Activated naive CD4-positive, alpha-beta T cell treated with anti-CD3 and anti-CD28 coated beads, Interleukin-2, amount 10 ng/mL, durations not matched to agents 7 days and 5 days (primary cell): ENCODE results near the gene ZNF784.

Experiments used
- CTCF ChIA-PET: fragments of 350-600 bp; sonication (Branson Sonifier 250); formaldehyde crosslinking; loops from one replicate; lab custom pipeline; 2021; ENCODE audit warnings: antibody characterized with exemption; lab: Charles Lee
- DNase-seq: peaks from one replicate; pipeline ENCODE4 v3.0.0-alpha.2; 2020
- H3K27ac Mint-ChIP-seq: one replicate; pipeline ENCODE4 v1.8.0; 2021; ENCODE audit warnings: mild to moderate bottlenecking, moderate library complexity, mixed read lengths
- H3K27me3 Mint-ChIP-seq: one replicate; pipeline ENCODE4 v1.8.0; 2021; ENCODE audit warnings: mild to moderate bottlenecking, mixed read lengths
- H3K36me3 Mint-ChIP-seq: one replicate; pipeline ENCODE4 v1.8.0; 2021; ENCODE audit warnings: mixed read lengths
- H3K4me1 Mint-ChIP-seq: one replicate; pipeline ENCODE4 v1.8.0; 2021; ENCODE audit warnings: mixed read lengths
- H3K4me3 Mint-ChIP-seq: one replicate; pipeline ENCODE4 v1.8.0; 2021; ENCODE audit warnings: mild to moderate bottlenecking, moderate library complexity, mixed read lengths
- H3K9me3 Mint-ChIP-seq: one replicate; pipeline ENCODE4 v1.8.0; 2021; ENCODE audit warnings: mixed read lengths

Gene ZNF784

DNA sequence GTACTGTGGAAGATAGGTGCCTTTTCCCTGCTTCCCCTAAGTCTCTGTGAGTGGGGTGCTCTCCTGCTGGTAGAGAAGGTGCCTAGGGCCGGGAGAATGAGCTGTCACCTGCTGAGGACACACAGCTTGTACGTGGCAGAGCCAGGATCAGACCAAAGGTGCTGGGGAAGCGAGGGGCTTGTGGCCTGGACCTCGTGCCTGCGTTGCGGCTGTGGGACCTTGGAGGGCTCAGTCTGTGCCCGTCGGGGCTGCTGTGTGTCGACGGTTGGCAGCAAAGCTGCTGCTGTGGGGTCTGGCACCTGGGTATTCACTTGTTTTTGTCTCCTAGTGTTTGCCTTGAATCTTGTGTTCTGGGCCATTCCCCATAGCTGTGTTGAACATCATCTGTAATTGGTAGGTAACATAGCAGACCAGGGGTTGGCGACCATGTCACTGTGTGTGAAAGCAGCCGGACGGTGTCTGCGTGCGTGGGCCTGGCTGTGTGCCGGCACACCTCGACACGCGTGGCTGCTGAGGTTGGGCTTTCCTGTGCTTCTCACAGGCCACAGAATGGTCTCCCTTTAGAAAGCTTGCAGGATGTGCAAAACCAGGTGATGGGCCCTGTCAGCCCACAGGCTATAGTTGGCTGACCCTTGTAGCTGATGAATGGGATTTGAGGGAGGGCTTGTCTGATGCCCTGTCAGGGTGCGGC, 39.6 kb upstream of the ZNF784 start:
- CTCF ChIA-PET, result interaction anchor here (1.3 kb wide), 1 partner anchor 12 kb away, joined by 3 read pairs; no protein-coding TSS in a partner anchor
- Mint-ChIP-seq H3K9me3 (no peaks in the 10 kb centered on the region), H3K4me1 (peaks cover 12% of the 10 kb centered on the region), H3K27ac (no peak overlapping the region), H3K27me3 (no peaks in the 10 kb centered on the region), H3K36me3 (peaks cover 61% of the 10 kb centered on the region), H3K4me3 (no peak overlapping the region)
- DNase-seq, result no peak

- CTCF ChIA-PET, result no interaction called here
- Mint-ChIP-seq H3K27me3 (no peaks in the 10 kb centered on the region), H3K36me3 (peaks cover 55% of the 10 kb centered on the region), H3K4me3 (no peak overlapping the region), H3K4me1 (peaks cover 30% of the 10 kb centered on the region), H3K27ac (no peak overlapping the region), H3K9me3 (no peaks in the 10 kb centered on the region)
- DNase-seq, result no peak
Observed at GRCh38 chr19:55661826-55662225, 37.5 kb upstream of the ZNF784 start.

- CTCF ChIA-PET, result no interaction called here
- Mint-ChIP-seq H3K36me3 (peaks cover 56% of the 10 kb centered on the region), H3K27me3 (no peaks in the 10 kb centered on the region), H3K4me1 (peaks cover 38% of the 10 kb centered on the region), H3K9me3 (no peaks in the 10 kb centered on the region), H3K27ac (no peak overlapping the region), H3K4me3 (no peak overlapping the region)
- DNase-seq, result no peak
Observed at GRCh38 chr19:55660991-55661390, 36.6 kb upstream of the ZNF784 start.

- H3K9me3 Mint-ChIP-seq, result no peaks in the 10 kb centered on the region
- H3K36me3 Mint-ChIP-seq, result peaks cover 57% of the 10 kb centered on the region
- no peak overlapping the region for H3K4me3 Mint-ChIP-seq
- no peak overlapping the region for H3K27ac Mint-ChIP-seq
- DNase-seq, result no peak
- peaks cover 42% of the 10 kb centered on the region for H3K4me1 Mint-ChIP-seq
- H3K27me3 Mint-ChIP-seq, result no peaks in the 10 kb centered on the region
- CTCF ChIA-PET, result interaction anchor here (1.0 kb wide), 1 partner anchor 11 kb away, joined by 3 read pairs; no protein-coding TSS in a partner anchor
Observed at GRCh38 chr19:55660404-55660803, 36.0 kb upstream of the ZNF784 start.

DNA sequence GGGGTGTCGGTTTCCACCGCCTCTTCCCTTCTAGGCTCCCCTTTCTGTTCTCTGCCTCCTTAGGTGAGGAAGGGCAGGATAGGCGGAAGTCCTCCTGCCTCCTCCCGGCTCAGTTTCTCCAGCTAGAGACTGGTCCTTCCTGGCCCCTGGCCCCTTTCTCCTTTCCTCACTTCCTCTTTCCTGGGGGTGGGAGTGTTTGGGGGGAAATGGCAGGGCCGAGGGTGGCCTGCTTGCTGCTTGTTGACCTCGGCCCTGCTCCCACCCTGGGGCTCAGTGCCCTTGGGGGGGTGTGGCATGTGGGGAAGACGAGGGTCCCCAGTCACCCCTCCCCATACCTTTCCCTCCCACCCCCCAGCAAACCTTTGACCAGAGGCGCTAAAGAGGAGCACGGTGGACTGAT, 35.5 kb upstream of the ZNF784 start:
- Mint-ChIP-seq H3K4me3 (no peak overlapping the region), H3K27me3 (no peaks in the 10 kb centered on the region), H3K36me3 (peaks cover 57% of the 10 kb centered on the region), H3K9me3 (no peaks in the 10 kb centered on the region), H3K27ac (peak overlapping the region; percentile 52), H3K4me1 (peaks cover 42% of the 10 kb centered on the region)
- CTCF ChIA-PET, result interaction anchor here (1.0 kb wide), 1 partner anchor 12 kb away, joined by 3 read pairs; no protein-coding TSS in a partner anchor
- no peak for DNase-seq

DNA sequence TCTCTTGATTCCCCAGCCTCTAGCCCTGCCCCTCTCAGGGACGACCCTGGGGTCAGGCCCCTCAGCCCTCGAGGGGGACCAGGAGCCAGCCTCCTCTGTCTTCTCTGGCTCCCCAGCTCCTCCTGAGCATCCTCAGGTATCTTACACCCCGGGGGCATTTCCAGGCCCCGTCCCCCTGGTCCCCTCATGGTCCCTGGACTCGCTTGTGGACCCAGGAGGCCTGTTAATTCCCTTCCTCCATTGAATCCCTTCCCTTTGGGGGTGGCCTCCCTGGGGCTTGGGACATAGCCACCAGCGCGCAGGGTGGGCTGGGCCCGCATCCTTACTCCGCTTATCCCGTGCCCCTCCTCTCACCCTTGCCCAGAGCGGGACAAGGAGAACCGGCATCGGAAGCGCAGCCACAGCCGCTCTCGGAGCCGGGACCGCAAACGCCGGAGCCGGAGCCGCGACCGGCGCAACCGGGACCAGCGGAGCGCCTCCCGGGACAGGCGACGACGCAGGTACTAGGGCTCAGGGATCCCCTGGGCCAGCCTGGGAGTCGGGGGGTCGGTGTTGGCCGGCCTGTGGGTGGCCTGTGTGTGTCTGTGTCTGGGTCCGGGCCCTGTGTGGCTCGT, 34.6 kb upstream of the ZNF784 start:
- DNase-seq, result no peak
- CTCF ChIA-PET, result interaction anchor here (1.0 kb wide), 1 partner anchor 13 kb away, joined by 3 read pairs; no protein-coding TSS in a partner anchor
- H3K36me3 Mint-ChIP-seq, result peaks cover 49% of the 10 kb centered on the region
- H3K27ac Mint-ChIP-seq, result no peak overlapping the region
- H3K27me3 Mint-ChIP-seq, result no peaks in the 10 kb centered on the region
- no peak overlapping the region for H3K4me3 Mint-ChIP-seq
- H3K9me3 Mint-ChIP-seq, result no peaks in the 10 kb centered on the region
- H3K4me1 Mint-ChIP-seq, result peaks cover 42% of the 10 kb centered on the region

DNA sequence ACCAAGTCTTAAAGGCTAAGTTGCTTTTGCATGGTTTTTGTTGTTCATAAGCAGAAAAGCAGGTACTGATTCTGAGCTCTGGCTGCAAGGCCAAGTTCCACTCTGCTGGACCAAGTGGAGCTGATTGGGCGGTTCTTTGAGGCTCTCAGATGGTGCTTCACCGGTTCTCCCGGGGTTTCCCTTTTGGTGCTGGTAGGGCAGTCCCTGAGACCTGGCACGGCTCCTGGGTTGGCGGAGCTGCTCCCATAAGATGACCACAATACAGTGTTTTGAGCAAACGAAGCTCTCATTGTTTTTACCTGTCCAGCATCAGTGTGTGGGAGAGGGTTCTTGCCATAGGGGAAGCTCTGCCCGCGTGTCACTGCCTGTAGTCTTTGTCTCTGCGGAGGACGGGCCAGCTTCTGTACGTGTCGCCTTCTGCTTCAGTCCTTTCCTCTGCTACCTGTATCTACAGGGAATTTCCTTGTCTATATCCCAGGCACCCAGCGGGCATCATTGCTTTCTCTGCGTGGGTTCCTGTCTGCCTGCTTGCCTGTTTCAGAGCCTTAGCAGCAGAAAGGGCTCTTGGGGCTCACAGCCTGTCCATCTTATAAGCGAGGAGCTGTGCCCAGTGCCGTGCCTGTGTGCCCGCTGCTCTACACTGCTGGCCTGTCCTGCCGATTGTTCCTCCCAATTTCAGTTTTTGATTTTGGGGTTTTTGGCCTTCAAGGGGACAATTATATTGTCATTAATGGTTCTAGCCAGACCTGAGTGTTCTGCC, 32.8 kb upstream of the ZNF784 start:
- H3K36me3 Mint-ChIP-seq, result peaks cover 33% of the 10 kb centered on the region
- H3K9me3 Mint-ChIP-seq, result no peaks in the 10 kb centered on the region
- H3K27ac Mint-ChIP-seq, result no peak overlapping the region
- H3K4me3 Mint-ChIP-seq, result peak overlapping the region; percentile 78
- H3K4me1 Mint-ChIP-seq, result peaks cover 44% of the 10 kb centered on the region
- peaks cover 4% of the 10 kb centered on the region for H3K27me3 Mint-ChIP-seq
- DNase-seq, result no peak
- CTCF ChIA-PET, result interaction anchor here (0.8 to 1.6 kb wide), 3 partner anchors 14 to 152 kb away, joined by 3 to 7 read pairs (median 3); no protein-coding TSS in a partner anchor

- H3K27ac Mint-ChIP-seq, result peak overlapping the region; percentile 92
- H3K9me3 Mint-ChIP-seq, result no peaks in the 10 kb centered on the region
- peaks cover 44% of the 10 kb centered on the region for H3K4me1 Mint-ChIP-seq
- CTCF ChIA-PET, result interaction anchor here (0.8 to 1.6 kb wide), 3 partner anchors 15 to 153 kb away, joined by 3 to 7 read pairs (median 3); no protein-coding TSS in a partner anchor
- H3K36me3 Mint-ChIP-seq, result peaks cover 27% of the 10 kb centered on the region
- DNase-seq, result no peak
- peak overlapping the region; percentile 78 for H3K4me3 Mint-ChIP-seq
- peaks cover 4% of the 10 kb centered on the region for H3K27me3 Mint-ChIP-seq
Observed at GRCh38 chr19:55656552-55656951, 32.2 kb upstream of the ZNF784 start.

DNA sequence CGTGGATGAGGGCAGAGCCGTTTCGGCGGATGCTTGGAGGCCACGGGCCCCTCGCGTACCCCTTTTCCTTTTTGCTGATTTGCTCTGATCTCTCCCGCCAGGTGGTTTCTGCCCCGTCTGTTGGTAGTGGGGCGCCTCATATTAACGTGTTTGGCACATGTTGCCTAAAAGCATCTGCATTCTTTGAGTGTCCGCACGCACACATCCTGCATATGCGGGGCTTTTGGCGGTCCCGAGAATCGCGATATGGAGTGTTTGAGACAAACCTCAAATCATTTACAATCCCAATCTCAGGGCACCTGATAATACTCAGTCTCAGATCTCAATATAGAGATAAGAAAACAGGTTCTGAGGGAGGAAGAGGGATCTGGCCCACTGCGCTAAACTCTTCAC, 31.3 kb upstream of the ZNF784 start:
- no peaks in the 10 kb centered on the region for H3K9me3 Mint-ChIP-seq
- DNase-seq, result no peak
- peaks cover 46% of the 10 kb centered on the region for H3K4me1 Mint-ChIP-seq
- H3K4me3 Mint-ChIP-seq, result peak overlapping the region; percentile 78
- CTCF ChIA-PET, result no interaction called here
- H3K27ac Mint-ChIP-seq, result peak overlapping the region; percentile 92
- peaks cover 4% of the 10 kb centered on the region for H3K27me3 Mint-ChIP-seq
- H3K36me3 Mint-ChIP-seq, result peaks cover 21% of the 10 kb centered on the region

DNA sequence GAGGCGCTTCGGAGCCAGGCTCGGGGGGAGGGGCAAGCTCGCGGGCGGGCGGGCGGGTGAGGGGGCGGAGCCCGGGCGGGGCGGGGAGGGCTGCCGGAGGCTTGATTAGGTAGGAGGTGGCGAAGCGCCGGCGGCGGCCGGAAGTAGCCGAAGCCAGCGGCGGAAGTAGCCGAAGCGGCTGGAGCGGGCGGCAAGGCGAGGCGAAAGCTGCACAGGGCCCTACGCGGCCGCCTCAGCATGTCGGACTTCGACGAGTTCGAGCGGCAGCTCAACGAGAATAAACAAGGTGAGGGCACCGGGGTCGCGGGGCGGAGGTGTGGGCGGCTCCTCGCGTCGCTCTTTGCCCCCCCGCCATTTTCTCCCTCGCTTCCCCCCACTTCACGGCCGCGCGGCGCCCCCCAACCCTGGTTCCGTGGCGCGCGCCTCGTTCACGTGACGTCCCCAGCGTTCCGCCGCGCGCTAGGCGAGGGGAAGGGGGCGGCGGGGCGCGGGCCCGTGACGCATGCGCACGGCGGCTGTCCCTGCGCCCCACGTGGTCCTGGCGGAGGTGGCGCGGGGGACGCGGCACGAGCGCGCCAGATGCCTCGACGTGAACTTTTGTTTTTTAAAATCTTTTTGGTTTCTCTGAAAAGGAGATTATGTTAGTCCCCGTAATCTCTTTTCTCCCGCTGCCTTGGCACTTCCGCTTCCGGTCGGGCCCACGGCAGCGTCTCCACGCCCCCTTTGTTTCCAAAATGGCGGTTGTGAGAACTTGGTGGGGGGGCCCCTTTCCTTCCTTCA, 30.7 kb upstream of the ZNF784 start, which contains the start of gene U2AF2:
Gene U2AF2, plus strand, starts transcription at position 168 of the 780 bp plus-strand sequence. Its CDS starts 70 bp downstream, at position 238.
- H3K4me3 Mint-ChIP-seq, result peak within 1 kb of the TSS; percentile 78
- H3K9me3 Mint-ChIP-seq, result no peaks in the 10 kb centered on the region
- peak; percentile 97 for DNase-seq
- peaks cover 21% of the 10 kb centered on the region for H3K36me3 Mint-ChIP-seq
- peak within 1 kb of the TSS; percentile 92 for H3K27ac Mint-ChIP-seq
- CTCF ChIA-PET, result interaction anchor here (0.6 to 1.2 kb wide), 8 partner anchors 9 to 679 kb away, joined by 3 to 7 read pairs (median 3); no protein-coding TSS in a partner anchor
- peaks cover 49% of the 10 kb centered on the region for H3K4me1 Mint-ChIP-seq
- H3K27me3 Mint-ChIP-seq, result peaks cover 4% of the 10 kb centered on the region

- H3K36me3 Mint-ChIP-seq, result peaks cover 20% of the 10 kb centered on the region
Observed at GRCh38 chr19:55654323-55654867, 30.0 kb upstream of the ZNF784 start.

GRCh38 chr19:55653651-55654322, 29.4 kb upstream of the ZNF784 start:
- peak overlapping the region; percentile 92 for H3K27ac Mint-ChIP-seq
- H3K27me3 Mint-ChIP-seq, result peaks cover 4% of the 10 kb centered on the region
- CTCF ChIA-PET, result interaction anchor here (0.6 to 1.6 kb wide), 14 partner anchors 8 to 680 kb away, joined by 3 to 23 read pairs (median 4); partner anchors contain the start of gene ZNF581
- H3K36me3 Mint-ChIP-seq, result peaks cover 19% of the 10 kb centered on the region
- H3K9me3 Mint-ChIP-seq, result no peaks in the 10 kb centered on the region
- H3K4me1 Mint-ChIP-seq, result peaks cover 49% of the 10 kb centered on the region
- DNase-seq, result peak; percentile 98
- H3K4me3 Mint-ChIP-seq, result peak overlapping the region; percentile 78

More at GRCh38 chr19:55654323-55654867, 30.0 kb upstream of the ZNF784 start:
- Mint-ChIP-seq H3K4me1 (peaks cover 48% of the 10 kb centered on the region), H3K27ac (peak overlapping the region; percentile 92), H3K9me3 (no peaks in the 10 kb centered on the region), H3K27me3 (peaks cover 4% of the 10 kb centered on the region), H3K4me3 (peak overlapping the region; percentile 78)
- peak; percentile 100 for DNase-seq
- CTCF ChIA-PET, result interaction anchor here (0.6 to 1.2 kb wide), 9 partner anchors 9 to 679 kb away, joined by 3 to 7 read pairs (median 3); no protein-coding TSS in a partner anchor
